ENCODE results near the gene KCNK2. TPM values are rescaled to one million over a fixed set of nuclear protein-coding genes. Genes with fewer than 3 reads are reported as not detected.

Gene KCNK2
- total RNA-seq, 1 experiment from 2014 or later, result 0.44 TPM

DNA sequence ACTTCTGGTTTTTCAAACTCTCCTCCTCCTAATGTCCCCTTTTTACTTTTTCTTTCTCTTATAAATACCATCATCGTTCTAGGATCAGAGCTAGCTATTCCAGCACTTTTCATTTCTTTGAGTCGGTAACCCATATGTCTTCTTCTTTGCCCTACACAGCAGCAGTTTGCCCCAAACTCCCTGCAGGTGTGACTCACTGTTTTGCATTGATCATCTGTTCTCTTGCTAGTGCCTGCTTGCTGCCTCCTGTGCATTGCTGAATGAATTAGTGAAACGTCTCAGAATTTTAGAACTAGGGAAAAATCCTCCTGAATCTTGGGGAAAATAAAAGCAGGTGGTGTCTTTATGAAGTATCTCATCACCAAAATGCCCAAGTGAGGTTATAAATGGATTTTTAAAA is 21.7 kb downstream of the KCNK2 start:
- DNase-seq, result no peak

More for the DNA sequence above, 21.7 kb downstream of the KCNK2 start:
- no peaks in the 10 kb centered on the region for H3K4me1 ChIP-seq (ENCODE audit: insufficient read depth, low read length)
- no peak overlapping the region for H3K27ac ChIP-seq (ENCODE audit: insufficient read length, low read depth, low read length)
- H3K4me3 Mint-ChIP-seq, result no peak overlapping the region
- H3K23ac ChIP-seq (ENCODE audit: insufficient read length, low read depth, low read length), result no peak overlapping the region
- H3K79me2 ChIP-seq (ENCODE audit: insufficient read depth, low read length), result no peaks in the 10 kb centered on the region
- H3K27ac Mint-ChIP-seq, result no peak overlapping the region
- no peak overlapping the region for H3K14ac ChIP-seq (ENCODE audit: insufficient read depth, low read length)
- no peak overlapping the region for H3K4ac ChIP-seq (ENCODE audit: low read depth, low read length)
- no peak overlapping the region for H3K9ac ChIP-seq (ENCODE audit: extremely low read depth, insufficient read length, low read length)
- no peak overlapping the region for H2BK120ac ChIP-seq (ENCODE audit: low read depth, low read length, poor library complexity, severe bottlenecking)
- H2BK20ac ChIP-seq (ENCODE audit: low read depth, low read length, poor library complexity, severe bottlenecking), result no peak overlapping the region
- H2AFZ ChIP-seq (ENCODE audit: low read length), result no peak overlapping the region
- no peaks in the 10 kb centered on the region; a peak in 1 of 4 replicates for H3K4me1 Mint-ChIP-seq
- H4K8ac ChIP-seq (replicated peaks; ENCODE audit: insufficient read length, low read depth, low read length), result no peak overlapping the region
- no peak overlapping the region for H4K91ac ChIP-seq (ENCODE audit: insufficient read length, low read depth, low read length)
- no peaks in the 10 kb centered on the region for H3K27me3 Mint-ChIP-seq (ENCODE audit: low read depth)
- no peaks in the 10 kb centered on the region for H3K23me2 ChIP-seq (ENCODE audit: insufficient read length, low read depth, low read length, poor library complexity, severe bottlenecking)
- H3T11ph ChIP-seq (ENCODE audit: low read length), result no peak overlapping the region
- TF ChIP-seq, protein P1, sequence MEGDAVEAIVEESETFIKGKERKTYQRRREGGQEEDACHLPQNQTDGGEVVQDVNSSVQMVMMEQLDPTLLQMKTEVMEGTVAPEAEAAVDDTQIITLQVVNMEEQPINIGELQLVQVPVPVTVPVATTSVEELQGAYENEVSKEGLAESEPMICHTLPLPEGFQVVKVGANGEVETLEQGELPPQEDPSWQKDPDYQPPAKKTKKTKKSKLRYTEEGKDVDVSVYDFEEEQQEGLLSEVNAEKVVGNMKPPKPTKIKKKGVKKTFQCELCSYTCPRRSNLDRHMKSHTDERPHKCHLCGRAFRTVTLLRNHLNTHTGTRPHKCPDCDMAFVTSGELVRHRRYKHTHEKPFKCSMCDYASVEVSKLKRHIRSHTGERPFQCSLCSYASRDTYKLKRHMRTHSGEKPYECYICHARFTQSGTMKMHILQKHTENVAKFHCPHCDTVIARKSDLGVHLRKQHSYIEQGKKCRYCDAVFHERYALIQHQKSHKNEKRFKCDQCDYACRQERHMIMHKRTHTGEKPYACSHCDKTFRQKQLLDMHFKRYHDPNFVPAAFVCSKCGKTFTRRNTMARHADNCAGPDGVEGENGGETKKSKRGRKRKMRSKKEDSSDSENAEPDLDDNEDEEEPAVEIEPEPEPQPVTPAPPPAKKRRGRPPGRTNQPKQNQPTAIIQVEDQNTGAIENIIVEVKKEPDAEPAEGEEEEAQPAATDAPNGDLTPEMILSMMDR (conservative IDR thresholded peaks at IDR 0.05), result no peak
- whole genome bisulfite sequencing (ENCODE audit: extremely low coverage, insufficient read length, low lambda C conversion rate), result no CpG with 5 or more reads among the region's 3 CpGs
- no peak overlapping the region for H2BK5ac ChIP-seq (ENCODE audit: insufficient read length, low read length)
- no peak overlapping the region for H2BK15ac ChIP-seq (ENCODE audit: low read depth, low read length)
- H3K36me3 Mint-ChIP-seq (ENCODE audit: insufficient read depth in 1 of 3, low read depth in 3 of 3), result peaks cover 0 to 5% (median 2%) of the 10 kb centered on the region in 3 experiments; a peak in 1 of 7 replicates
- no peak overlapping the region for H3K18ac ChIP-seq (ENCODE audit: insufficient read length, low read depth, low read length)
- H3K4me2 ChIP-seq (ENCODE audit: insufficient read depth, insufficient read length, low read length), result no peak overlapping the region
- no peak overlapping the region for H3K56ac ChIP-seq (ENCODE audit: insufficient read length, low read depth, low read length)
- no peaks in the 10 kb centered on the region for H3K9me3 ChIP-seq (ENCODE audit: control insufficient read depth, low read depth, low read length)
- H2BK12ac ChIP-seq (ENCODE audit: insufficient read length, low read depth, low read length), result no peak overlapping the region
- no peak overlapping the region for H2AK5ac ChIP-seq (ENCODE audit: insufficient read length, low read length)
- H3K27me3 ChIP-seq (ENCODE audit: insufficient read depth, low read length), result no peaks in the 10 kb centered on the region
- no peaks in the 10 kb centered on the region for H4K20me1 ChIP-seq (ENCODE audit: control insufficient read depth, insufficient read depth, insufficient read length)
- no peaks in the 10 kb centered on the region for H3K79me1 ChIP-seq (ENCODE audit: insufficient read depth, low read depth, low read length, poor library complexity, severe bottlenecking)
- no peak overlapping the region for H4K5ac ChIP-seq (ENCODE audit: insufficient read length, low read depth, low read length)
- peaks cover 4 to 8% of the 10 kb centered on the region in 2 experiments; a peak in 3 of 5 replicates for H3K9me3 Mint-ChIP-seq
